Esophagus muscularis mucosa (tissue), 3 donors: ENCODE data around the gene UGDH.

Experiments used
- CTCF ChIP-seq, 3 experiments: fragments of 200-600 bp in 2 of 3; fragments of 450-650 bp in 1 of 3; sonication (generic) in 2 of 3; IDR thresholded peaks; one replicate each; pipeline ENCODE4 v1.5.1; 2017 to 2019; ENCODE audit warnings: antibody characterized with exemption in 3 of 3, mild to moderate bottlenecking in 2 of 3, moderate library complexity in 1 of 3
- POLR2AphosphoS5 ChIP-seq, 2 donors: sonication (generic); formaldehyde crosslinking; IDR thresholded peaks; one replicate each; pipeline ENCODE4 v1.6.1; 2017; ENCODE audit warnings: antibody characterized with exemption in 2 of 2

DNA sequence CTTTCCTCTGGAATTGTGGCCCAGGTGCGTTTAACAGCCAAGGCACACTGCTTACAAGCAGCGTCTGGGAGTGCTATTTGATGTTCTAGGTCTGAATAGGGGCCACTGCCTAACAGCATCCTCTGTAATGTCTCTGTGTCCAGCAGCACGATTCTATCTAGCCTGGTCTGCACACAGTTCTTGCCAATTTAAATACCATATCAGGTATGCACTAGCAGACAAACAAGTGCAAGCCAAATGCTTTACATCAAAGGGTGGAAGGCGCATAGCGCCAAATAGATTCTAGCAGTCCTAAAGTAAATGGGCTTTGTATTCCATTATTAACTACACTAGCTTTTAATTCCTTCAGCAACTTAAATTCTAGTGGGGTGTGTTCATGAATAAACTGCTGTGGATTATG lies 15.8 kb upstream of the UGDH start:
- TF ChIP-seq POLR2AphosphoS5 (IDR thresholded peaks at IDR 0.05) (no peak), CTCF (IDR thresholded peaks at IDR 0.05) (no peak)
